GM15510 (cell line): ENCODE results near the gene AKTIP.

ENCODE experiments used
- POLR2A ChIP-seq: IDR thresholded peaks from 3 replicates; pipeline ENCODE4 v1.6.1; 2011; ENCODE audit warnings: borderline replicate concordance; ENCODE audit not compliant: insufficient read length; ENCODE audit errors: extremely low read depth

AKTIP gene

DNA sequence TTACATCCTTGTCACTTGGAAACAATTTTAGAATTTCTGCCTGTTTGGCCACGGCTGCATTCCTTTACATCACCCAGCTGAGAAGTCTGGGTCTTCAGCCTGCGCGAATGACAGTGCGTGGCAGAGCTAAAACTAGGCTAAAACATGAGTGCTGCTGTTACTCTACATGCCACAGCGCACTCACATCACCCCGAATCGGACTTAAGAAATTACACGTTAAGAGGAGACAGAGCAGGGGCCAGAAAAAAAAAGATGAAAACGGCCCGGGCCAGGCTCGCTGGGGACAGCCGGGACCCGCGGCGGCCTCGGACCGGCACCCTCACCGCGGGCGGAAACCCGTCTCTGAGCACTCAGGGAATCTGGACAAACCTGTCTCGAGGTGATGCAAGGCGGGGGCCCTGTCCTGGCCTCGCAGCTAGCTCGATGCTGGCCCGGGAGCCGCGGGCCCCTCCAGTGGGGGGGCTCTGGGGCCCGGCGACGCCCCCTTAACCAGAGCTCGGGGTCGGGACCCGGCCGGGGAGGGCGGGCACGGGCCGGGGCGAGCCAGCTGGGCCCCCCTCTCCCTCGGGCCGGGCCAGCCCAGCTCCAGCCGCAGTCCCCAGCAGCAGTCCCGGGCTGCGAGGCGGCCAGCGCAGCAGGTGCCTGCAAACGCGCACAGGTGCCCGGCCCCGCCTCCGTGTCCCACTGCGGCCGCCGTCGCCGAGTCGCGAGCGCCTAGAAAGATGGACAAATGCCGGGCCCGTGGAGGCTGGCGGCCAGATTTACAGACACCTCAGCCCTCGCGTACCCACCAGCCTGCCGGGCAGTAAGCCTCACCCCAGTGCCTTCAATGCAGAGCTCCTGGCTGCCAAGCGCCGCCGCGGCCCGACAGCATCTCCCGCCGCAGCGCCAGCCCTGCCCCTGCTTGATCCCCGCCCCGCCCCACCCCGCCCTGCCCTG lies at the start of gene AKTIP:
Gene AKTIP (minus strand): TSS at position 879 of the 939 bp plus-strand sequence. CDS start 2,950 bp downstream, outside the sequence.
- no peak for TF ChIP-seq POLR2A

- TF ChIP-seq POLR2A, result no peak
Measured at GRCh38 chr16:53549970-53550690, 47.1 kb upstream of the AKTIP start.

- TF ChIP-seq POLR2A, result no peak
Measured at GRCh38 chr16:53546988-53547391, 44.0 kb upstream of the AKTIP start.

DNA sequence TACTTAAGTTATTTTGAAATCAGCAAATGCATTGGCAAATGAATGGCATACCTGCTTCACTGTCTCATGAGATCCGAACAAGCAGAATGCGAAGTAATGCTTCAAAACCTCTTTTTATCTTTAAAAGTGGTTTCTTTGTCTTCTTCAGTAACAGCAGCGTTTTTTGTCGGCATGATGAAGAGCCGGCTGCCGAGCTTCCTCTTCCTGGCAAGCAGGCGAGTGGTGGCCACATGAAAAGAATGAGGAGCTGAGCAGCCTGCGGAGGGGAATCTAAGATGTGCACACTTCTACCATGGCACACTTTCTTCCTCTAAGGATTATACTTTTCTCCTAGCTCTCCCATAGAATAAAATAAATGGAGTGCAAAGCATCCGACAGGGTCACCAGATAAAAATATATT lies 42.4 kb upstream of the AKTIP start:
- TF ChIP-seq POLR2A, result no peak

DNA sequence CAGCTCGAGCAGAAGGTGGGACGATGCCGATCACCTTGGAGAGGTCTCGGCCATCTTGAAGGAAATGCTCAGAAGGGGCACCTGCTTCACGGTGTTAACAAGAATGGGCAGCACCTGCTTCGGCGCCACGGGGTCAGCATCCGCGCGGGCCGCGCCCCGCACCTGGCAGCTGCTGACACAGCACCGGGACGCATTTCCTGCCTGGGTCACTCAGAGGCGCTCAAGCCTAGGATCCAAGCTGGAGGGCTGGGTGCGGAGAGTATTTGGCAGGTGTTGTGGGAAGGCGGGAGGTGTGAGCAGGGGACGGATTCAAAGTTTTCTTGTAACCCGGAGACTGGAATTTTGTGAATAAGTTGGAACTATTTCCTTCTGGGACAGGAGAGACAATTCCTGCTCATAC lies 39.3 kb upstream of the AKTIP start:
- TF ChIP-seq POLR2A, result no peak

DNA sequence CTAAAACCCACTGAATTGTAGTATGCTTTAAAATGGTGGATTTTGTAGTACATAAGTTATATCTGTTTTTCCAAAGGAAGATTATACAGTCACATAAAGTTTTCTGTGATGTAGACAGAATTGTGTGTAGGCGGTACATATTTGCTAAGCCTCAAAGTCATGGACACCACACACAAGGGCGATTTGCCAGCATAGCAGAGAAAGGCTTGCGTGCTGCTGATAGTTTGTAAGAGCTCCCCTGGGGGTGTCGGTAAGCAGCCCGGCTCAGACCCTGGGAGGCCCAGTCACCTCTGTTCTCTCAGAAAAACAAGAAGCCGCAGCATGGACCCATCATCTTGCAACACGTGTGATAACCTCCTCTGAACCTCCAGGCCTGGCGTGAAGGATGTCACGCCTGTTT lies 38.3 kb upstream of the AKTIP start:
- TF ChIP-seq POLR2A, result no peak

GRCh38 chr16:53537626-53538025 lies 34.6 kb upstream of the AKTIP start:
- TF ChIP-seq POLR2A, result no peak

GRCh38 chr16:53534206-53534605 lies 31.2 kb upstream of the AKTIP start:
- TF ChIP-seq POLR2A, result no peak

- no peak for TF ChIP-seq POLR2A
Measured at GRCh38 chr16:53530741-53531140, 27.7 kb upstream of the AKTIP start.

- TF ChIP-seq POLR2A, result no peak
Measured at GRCh38 chr16:53530046-53530445, 27.0 kb upstream of the AKTIP start.

GRCh38 chr16:53529513-53529912 lies 26.5 kb upstream of the AKTIP start:
- TF ChIP-seq POLR2A, result no peak

DNA sequence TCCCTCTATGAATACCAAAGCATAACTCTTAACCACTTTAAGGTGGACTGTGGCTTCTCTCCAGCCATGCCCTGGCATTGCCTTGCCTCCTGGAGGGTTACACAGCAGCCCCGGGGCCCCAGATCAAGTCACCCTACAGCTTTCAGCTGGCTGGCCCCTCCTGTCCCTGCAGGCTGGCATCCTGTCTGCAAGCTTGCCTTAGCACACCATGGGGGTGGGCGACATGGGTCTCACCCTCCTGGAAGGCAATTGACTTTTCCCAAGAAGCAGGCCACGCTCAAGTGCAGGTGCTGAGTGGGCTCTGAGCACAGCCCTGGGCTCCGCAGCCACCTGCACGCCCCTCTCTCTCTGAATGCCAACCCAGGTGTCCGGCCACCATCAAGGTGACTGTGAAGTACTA lies 25.8 kb upstream of the AKTIP start:
- no peak for TF ChIP-seq POLR2A

- no peak for TF ChIP-seq POLR2A
Measured at GRCh38 chr16:53523971-53524548, 21.1 kb upstream of the AKTIP start.

- TF ChIP-seq POLR2A, result no peak
Measured at GRCh38 chr16:53523126-53523804, 20.3 kb upstream of the AKTIP start.
